Ovary (tissue), 3 donors: ENCODE results near the gene BFSP2.

Experiments
- EP300 ChIP-seq: sonication (generic); formaldehyde crosslinking; IDR thresholded peaks from one replicate; pipeline ENCODE4 v1.6.1; 2017; ENCODE audit warnings: antibody characterized with exemption
- POLR2A ChIP-seq: fragments of 450-650 bp; IDR thresholded peaks from one replicate; pipeline ENCODE4 v1.6.1; 2017; ENCODE audit warnings: antibody characterized with exemption, mild to moderate bottlenecking, moderate library complexity
- TF ChIP-seq, protein P1 (sequence below), 3 donors: fragments of 450-650 bp in 2 of 3; fragments of 200-600 bp in 1 of 3; IDR thresholded peaks; one replicate each; pipeline versions ENCODE4 v1.5.1 to v1.8.0; 2016 to 2022; ENCODE audit warnings: antibody characterized with exemption in 3 of 3, mild to moderate bottlenecking in 1 of 3
- donor health status: DM: no; HTN: no; CAD: no.

GRCh38 chr3:133387341-133387740 is 12.5 kb upstream of the BFSP2 start:
- TF ChIP-seq POLR2A (no peak), EP300 (no peak)
- TF ChIP-seq, protein P1, sequence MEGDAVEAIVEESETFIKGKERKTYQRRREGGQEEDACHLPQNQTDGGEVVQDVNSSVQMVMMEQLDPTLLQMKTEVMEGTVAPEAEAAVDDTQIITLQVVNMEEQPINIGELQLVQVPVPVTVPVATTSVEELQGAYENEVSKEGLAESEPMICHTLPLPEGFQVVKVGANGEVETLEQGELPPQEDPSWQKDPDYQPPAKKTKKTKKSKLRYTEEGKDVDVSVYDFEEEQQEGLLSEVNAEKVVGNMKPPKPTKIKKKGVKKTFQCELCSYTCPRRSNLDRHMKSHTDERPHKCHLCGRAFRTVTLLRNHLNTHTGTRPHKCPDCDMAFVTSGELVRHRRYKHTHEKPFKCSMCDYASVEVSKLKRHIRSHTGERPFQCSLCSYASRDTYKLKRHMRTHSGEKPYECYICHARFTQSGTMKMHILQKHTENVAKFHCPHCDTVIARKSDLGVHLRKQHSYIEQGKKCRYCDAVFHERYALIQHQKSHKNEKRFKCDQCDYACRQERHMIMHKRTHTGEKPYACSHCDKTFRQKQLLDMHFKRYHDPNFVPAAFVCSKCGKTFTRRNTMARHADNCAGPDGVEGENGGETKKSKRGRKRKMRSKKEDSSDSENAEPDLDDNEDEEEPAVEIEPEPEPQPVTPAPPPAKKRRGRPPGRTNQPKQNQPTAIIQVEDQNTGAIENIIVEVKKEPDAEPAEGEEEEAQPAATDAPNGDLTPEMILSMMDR (IDR thresholded peaks at IDR 0.05) = no peak
